Ishikawa (cell line): ENCODE results near the gene RAD50.

Source experiments
- CEBPB ChIP-seq: IDR thresholded peaks from 2 replicates; pipeline ENCODE4 v1.6.1; 2012
- CREB1 ChIP-seq: IDR thresholded peaks from 2 replicates; pipeline ENCODE4 v1.6.1; 2012; ENCODE audit warnings: low read depth
- EGR1 ChIP-seq: IDR thresholded peaks from 2 replicates; pipeline ENCODE4 v1.6.1; 2012
- EP300 ChIP-seq: IDR thresholded peaks from 2 replicates; pipeline ENCODE4 v1.6.1; 2012; ENCODE audit warnings: borderline replicate concordance
- FOXM1 ChIP-seq: IDR thresholded peaks from 2 replicates; pipeline ENCODE4 v1.6.1; 2012; ENCODE audit warnings: low read depth, borderline replicate concordance
- NFIC ChIP-seq: IDR thresholded peaks from 2 replicates; pipeline ENCODE4 v1.6.1; 2012
- RAD21 ChIP-seq: IDR thresholded peaks from 2 replicates; pipeline ENCODE4 v1.6.1; 2012; ENCODE audit warnings: low read depth
- TAF1 ChIP-seq: IDR thresholded peaks from 2 replicates; pipeline ENCODE4 v1.6.1; 2012; ENCODE audit warnings: low read depth, mild to moderate bottlenecking
- TCF12 ChIP-seq: IDR thresholded peaks from 2 replicates; pipeline ENCODE4 v1.6.1; 2012; ENCODE audit warnings: low read depth
- TEAD4 ChIP-seq: IDR thresholded peaks from 2 replicates; pipeline ENCODE4 v1.6.1; 2012
- YY1 ChIP-seq: IDR thresholded peaks from 2 replicates; pipeline ENCODE4 v1.6.1; 2012; ENCODE audit warnings: low read depth
- ZBTB7A ChIP-seq: IDR thresholded peaks from 2 replicates; pipeline ENCODE4 v1.6.1; 2012; ENCODE audit warnings: low read depth
- TF ChIP-seq, protein P1 (sequence below): IDR thresholded peaks from 2 replicates; pipeline ENCODE4 v1.6.1; 2012
- TF ChIP-seq, protein P2 (sequence below): IDR thresholded peaks from 2 replicates; pipeline ENCODE4 v1.6.1; 2012
- TF ChIP-seq, protein P3 (sequence below): IDR thresholded peaks from 2 replicates; pipeline ENCODE4 v1.6.1; 2012; ENCODE audit warnings: low read depth, mild to moderate bottlenecking

The RAD50 gene

DNA sequence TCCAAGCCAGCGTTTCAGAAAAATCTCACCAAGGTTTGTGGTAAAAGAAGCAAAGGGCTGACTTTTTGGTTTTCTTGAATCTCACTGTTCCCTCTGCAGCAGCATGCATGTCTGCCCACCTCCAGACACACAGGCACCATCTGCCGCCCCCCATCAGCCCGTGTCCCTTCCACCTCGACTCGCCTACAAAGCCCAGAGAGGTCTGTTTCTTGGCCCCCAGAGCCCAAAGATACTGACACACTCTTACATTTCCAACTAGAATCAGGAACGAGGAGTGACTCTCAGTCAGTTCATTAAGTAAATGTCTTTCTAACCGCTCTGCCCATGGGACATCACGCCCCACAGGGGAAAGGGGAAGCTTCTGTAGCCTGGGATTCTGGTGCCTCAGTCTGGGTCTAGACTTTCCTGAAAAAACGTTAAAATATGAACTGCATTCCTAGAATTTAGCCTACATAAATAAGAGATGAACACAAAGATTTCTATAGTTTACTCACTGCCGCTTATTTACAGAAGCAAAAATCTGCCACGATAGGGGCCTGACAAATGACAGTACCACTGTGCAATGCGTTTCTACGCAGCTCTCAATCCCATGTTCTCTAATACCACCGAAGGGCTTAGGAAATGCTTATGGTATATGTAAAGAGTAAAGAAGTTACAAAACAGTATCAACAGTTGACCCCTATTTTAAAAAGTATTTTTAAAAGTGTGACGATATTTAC, 121.1 kb downstream of the RAD50 start:
- TF ChIP-seq TCF12 = no peak
- no peak for TF ChIP-seq FOXM1
- TF ChIP-seq, protein P1, sequence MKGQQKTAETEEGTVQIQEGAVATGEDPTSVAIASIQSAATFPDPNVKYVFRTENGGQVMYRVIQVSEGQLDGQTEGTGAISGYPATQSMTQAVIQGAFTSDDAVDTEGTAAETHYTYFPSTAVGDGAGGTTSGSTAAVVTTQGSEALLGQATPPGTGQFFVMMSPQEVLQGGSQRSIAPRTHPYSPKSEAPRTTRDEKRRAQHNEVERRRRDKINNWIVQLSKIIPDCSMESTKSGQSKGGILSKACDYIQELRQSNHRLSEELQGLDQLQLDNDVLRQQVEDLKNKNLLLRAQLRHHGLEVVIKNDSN = no peak
- no peak for TF ChIP-seq TAF1
- TF ChIP-seq TEAD4 = no peak
- no peak for TF ChIP-seq CEBPB
- TF ChIP-seq YY1 = no peak
- TF ChIP-seq, protein P2, sequence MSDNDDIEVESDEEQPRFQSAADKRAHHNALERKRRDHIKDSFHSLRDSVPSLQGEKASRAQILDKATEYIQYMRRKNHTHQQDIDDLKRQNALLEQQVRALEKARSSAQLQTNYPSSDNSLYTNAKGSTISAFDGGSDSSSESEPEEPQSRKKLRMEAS = no peak
- TF ChIP-seq NFIC = no peak
- TF ChIP-seq, protein P3, sequence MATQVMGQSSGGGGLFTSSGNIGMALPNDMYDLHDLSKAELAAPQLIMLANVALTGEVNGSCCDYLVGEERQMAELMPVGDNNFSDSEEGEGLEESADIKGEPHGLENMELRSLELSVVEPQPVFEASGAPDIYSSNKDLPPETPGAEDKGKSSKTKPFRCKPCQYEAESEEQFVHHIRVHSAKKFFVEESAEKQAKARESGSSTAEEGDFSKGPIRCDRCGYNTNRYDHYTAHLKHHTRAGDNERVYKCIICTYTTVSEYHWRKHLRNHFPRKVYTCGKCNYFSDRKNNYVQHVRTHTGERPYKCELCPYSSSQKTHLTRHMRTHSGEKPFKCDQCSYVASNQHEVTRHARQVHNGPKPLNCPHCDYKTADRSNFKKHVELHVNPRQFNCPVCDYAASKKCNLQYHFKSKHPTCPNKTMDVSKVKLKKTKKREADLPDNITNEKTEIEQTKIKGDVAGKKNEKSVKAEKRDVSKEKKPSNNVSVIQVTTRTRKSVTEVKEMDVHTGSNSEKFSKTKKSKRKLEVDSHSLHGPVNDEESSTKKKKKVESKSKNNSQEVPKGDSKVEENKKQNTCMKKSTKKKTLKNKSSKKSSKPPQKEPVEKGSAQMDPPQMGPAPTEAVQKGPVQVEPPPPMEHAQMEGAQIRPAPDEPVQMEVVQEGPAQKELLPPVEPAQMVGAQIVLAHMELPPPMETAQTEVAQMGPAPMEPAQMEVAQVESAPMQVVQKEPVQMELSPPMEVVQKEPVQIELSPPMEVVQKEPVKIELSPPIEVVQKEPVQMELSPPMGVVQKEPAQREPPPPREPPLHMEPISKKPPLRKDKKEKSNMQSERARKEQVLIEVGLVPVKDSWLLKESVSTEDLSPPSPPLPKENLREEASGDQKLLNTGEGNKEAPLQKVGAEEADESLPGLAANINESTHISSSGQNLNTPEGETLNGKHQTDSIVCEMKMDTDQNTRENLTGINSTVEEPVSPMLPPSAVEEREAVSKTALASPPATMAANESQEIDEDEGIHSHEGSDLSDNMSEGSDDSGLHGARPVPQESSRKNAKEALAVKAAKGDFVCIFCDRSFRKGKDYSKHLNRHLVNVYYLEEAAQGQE = no peak
- TF ChIP-seq EGR1 = no peak
- TF ChIP-seq ZBTB7A = no peak
- TF ChIP-seq EP300 = no peak
- TF ChIP-seq CREB1 = no peak
- TF ChIP-seq RAD21 = no peak

DNA sequence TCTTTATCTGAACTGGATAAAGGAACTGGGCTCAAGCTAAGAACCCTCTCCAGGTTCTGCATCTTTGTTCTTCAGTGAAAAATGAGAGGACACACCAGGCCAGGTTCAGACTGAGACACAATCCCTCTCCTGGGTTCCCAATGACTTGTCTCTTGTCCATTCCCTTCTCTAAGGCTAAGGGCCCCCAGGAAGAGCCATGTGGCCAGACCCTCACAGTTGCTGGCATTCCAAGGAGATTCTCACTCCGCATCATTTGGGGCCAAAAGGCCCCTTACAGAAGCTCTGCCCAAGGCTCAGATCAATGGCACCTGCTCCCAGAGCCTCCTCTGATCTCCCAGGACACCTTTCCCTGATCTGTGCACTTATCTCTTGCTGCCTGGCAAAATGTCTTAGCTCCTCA, 122.0 kb downstream of the RAD50 start:
- no peak for TF ChIP-seq CEBPB
- no peak for TF ChIP-seq CREB1
- TF ChIP-seq EGR1 = no peak
- no peak for TF ChIP-seq YY1
- no peak for TF ChIP-seq TEAD4
- TF ChIP-seq, protein P2 = no peak
- TF ChIP-seq RAD21 = no peak
- TF ChIP-seq, protein P1 = no peak
- TF ChIP-seq TCF12 = no peak
- TF ChIP-seq TAF1 = no peak
- TF ChIP-seq ZBTB7A = no peak
- TF ChIP-seq EP300 = no peak
- TF ChIP-seq, protein P3 = no peak
- TF ChIP-seq NFIC = no peak

DNA sequence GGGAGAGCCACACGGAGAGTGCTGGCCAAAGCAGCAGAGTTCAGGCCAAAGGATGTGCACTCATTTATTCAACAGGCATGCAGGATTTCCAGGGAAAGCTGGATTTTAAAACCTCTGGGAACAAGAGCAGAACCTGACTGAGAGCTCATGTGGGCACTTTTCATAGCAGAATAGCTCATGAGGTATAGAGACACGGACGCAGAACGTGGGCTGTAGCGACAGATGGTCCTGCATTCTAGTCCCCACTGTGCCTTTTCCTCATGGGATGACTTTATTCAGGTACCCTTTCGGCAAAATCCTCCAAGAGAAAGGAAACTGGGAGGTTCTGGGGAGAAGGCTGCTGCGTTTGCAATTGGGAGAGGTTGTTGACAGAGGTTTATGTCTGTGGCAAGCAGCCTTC, 122.4 kb downstream of the RAD50 start:
- no peak for TF ChIP-seq EGR1
- TF ChIP-seq YY1 = no peak
- TF ChIP-seq CREB1 = no peak
- no peak for TF ChIP-seq FOXM1
- no peak for TF ChIP-seq ZBTB7A
- TF ChIP-seq TCF12 = no peak
- no peak for TF ChIP-seq CEBPB
- no peak for TF ChIP-seq TAF1
- TF ChIP-seq, protein P1 = no peak
- TF ChIP-seq TEAD4 = no peak

DNA sequence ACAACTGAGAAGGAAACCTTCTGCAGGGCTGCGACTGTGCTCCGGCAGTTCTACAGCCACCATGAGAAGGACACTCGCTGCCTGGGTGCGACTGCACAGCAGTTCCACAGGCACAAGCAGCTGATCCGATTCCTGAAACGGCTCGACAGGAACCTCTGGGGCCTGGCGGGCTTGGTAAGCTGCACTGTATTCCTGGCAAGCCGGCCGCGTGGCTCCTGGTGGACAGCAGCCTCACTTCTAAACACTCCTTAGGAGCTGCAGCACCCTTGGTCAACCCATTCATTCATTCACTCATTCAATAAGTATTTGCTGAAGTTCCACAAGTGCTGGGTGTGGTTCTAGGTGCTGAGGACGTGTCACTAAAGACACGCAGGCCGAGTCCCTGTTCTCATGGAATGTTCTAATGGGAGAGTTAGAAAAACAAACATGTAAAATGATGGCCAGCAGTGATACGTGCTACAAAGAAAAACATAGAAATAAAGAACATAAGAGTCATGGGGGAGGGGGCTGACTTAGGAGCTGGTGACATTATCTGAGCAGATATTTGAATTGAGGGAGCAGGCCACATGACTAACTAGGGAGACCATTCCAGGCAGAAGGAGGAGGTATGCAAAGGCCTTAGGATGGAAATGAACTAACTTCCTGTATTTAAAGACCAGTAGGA, 123.1 kb downstream of the RAD50 start:
- TF ChIP-seq TEAD4 (no peak), CEBPB (no peak), ZBTB7A (no peak), RAD21 (no peak), NFIC (no peak), EP300 (no peak)
- TF ChIP-seq, protein P1 = no peak
